Epidermal melanocyte (primary cell): ENCODE measurements around the gene AAMDC.
"Not testable (repeated sequence)": the region's sequence is repeated elsewhere in the genome, so short reads cannot be mapped to it uniquely, and the experiment has no call there.

Experiments
- DNase-seq: peaks from one replicate; pipeline ENCODE4 v3.0.0; 2011; ENCODE audit warnings: low spot score; ENCODE audit not compliant: insufficient read length

AAMDC gene

DNA sequence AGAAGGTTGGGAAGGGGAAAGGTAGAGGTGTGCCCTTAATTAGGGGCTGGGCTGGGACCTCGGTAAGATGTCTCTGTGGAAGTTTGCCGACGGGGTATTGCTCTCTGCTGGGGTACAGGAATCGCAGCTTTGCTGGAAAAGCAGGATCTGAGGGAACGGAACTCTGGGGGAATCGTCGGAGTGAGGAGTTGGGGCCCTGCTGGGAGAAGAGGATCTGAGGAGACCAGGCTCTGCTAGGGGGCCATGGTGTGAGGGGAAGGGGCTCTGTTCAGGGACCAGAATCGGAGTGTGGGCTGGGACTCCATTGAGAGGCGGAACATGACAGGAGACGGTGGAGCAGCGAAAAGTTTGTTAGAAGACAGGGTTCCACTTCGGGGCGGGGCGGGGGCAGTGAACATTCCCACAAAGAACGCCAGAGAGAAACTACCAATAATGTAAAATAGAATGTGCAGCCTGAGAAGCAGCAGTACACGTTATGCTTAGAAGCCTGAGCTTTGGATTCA is 456 bp downstream of the AAMDC start:
- no peak for DNase-seq

GRCh38 chr11:77822126-77822525 is 1.2 kb downstream of the AAMDC start:
- not testable (repeated sequence) for DNase-seq

GRCh38 chr11:77823775-77824174 is 2.8 kb downstream of the AAMDC start:
- no peak for DNase-seq

- DNase-seq: no peak
Measured at GRCh38 chr11:77828926-77829325, 8.0 kb downstream of the AAMDC start.

- DNase-seq: no peak
Measured at GRCh38 chr11:77833302-77833701, 12.4 kb downstream of the AAMDC start.

DNA sequence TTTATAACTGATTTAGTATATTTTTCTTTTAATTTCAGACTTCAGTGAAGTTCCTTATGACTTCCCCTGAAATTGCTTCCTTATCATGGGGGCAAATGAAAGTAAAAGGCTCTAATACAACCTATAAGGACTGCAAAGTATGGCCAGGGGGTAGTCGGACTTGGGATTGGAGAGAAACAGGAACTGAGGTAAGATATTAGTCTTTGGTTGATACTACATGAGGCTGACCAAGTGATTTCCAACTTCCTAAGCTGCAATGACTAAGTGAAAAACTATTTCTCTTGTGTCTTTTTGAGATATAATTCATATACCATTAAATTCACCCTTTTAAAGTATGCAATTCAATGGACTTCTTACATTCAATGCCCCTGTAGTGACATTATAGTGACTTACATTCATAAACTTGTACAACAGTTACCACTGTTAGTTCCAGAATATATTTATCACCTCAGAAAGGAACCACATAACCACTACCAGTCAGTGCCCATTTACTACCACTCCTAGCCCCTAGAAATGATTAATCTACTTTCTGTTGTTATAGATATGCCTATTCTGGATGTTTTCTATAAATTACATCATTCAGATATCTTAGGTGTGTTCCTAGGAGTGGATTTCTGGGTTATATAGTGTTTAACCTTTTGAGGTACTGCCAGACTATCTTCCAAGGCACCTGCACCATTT is 21.6 kb downstream of the AAMDC start:
- DNase-seq: no peak

- not testable (repeated sequence) for DNase-seq
Measured at GRCh38 chr11:77843700-77844099, 22.8 kb downstream of the AAMDC start.

GRCh38 chr11:77851503-77851902 is 30.6 kb downstream of the AAMDC start:
- no peak for DNase-seq

- DNase-seq: no peak
Measured at GRCh38 chr11:77854838-77855237, 33.9 kb downstream of the AAMDC start.

GRCh38 chr11:77857906-77858457 is 37.0 kb downstream of the AAMDC start:
- DNase-seq: not testable (repeated sequence)

DNA sequence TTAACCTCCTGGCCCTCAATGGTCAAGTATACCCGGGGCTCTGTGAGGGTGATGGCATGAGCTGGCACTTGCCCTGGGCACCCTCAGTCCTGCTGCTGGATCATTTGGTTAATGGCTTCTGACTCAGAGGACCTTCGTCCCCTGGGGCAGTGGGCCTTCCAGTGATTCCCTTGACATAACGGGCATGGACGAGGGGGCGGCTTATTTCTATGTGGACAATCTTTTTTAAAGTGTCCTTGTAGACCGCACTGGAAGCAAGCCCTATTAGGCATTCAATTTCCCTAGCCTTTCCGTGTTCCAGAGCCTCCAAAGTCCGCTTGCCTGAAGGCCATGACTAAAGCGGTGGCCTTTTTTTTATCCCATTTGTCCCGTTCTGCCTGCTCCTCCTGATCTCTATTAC is 40.5 kb downstream of the AAMDC start:
- not testable (repeated sequence) for DNase-seq

DNA sequence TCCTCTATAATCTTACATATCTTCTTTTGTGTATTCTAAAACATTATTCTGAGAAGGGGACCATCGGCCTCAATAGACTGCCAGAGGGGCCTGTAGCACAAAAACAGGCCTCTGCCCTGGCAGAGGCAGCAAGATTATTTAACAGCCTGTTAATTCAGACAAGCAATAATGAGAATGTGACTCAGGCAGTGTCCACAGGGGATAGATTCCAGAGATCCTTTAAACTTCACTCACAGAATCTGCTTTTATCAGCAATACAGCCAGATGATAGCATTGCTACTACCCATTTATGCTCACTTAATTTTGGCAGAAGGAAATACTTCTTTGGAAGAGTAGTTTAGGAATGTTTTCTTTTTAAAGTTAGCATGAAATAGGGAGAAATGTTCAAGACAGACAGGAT is 44.9 kb downstream of the AAMDC start:
- no peak for DNase-seq

GRCh38 chr11:77866336-77866735 is 45.4 kb downstream of the AAMDC start:
- DNase-seq: no peak

DNA sequence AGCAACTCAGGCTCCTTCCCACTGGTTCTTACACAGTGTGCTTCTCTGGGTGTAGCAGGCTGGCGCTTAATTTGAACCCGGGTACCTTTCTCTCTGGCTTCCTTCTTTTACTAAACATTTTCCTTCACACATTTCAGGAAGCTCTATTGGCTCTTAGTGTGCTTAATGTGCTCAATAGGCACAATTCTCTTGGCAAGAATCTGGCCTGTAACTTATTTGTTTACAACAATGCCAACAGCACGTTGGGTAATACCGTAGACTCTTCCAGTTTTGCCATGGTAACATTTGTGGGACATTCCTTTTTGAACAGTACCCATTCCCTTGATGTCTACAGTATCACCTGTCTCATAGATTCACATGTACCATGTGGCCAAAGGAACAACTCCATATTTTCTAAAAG is 47.8 kb downstream of the AAMDC start:
- DNase-seq: no peak

DNA sequence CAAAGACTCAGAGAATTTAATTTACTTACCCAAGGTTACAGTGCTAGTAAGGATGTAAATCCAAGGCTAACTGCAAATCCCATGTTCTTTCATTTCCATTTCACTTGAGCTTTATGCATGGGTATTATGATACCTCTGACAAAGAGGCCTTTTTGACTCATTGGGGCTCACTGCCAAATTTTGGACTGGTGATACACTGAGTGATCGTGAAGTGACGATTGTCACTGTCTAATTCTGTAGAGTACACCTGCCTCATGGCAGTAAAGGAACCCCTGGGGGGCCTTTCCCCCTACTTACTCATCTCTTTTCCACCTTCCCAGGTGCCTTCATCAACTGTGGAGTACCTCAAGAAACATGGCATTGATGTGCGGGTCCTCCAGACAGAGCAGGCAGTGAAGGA is 50.9 kb downstream of the AAMDC start:
- DNase-seq: no peak

DNA sequence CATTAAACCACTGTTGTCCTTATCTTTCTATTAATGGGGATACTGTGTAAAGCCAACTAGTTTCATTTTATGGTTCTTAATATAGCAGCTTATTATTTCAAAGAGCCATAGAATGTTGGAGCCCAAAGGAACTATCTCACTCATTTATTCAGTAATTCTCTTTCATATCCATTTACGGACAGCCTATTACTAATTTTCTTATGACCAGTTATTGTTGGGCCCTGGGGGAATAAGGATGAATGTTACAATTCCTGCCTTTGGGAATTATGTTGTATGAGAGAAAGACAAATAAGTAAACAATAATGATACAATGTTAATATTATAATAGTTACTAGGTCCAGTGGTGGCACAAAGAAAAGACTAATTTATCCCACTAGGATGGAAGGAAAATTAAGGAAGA is 52.4 kb downstream of the AAMDC start:
- no peak for DNase-seq

- no peak for DNase-seq
Measured at GRCh38 chr11:77874206-77874605, 53.3 kb downstream of the AAMDC start.

- DNase-seq: no peak
Measured at GRCh38 chr11:77876045-77876444, 55.1 kb downstream of the AAMDC start.

- not testable (repeated sequence) for DNase-seq
Measured at GRCh38 chr11:77878247-77878646, 57.3 kb downstream of the AAMDC start.

- DNase-seq: no peak
Measured at GRCh38 chr11:77879218-77879617, 58.3 kb downstream of the AAMDC start.

DNA sequence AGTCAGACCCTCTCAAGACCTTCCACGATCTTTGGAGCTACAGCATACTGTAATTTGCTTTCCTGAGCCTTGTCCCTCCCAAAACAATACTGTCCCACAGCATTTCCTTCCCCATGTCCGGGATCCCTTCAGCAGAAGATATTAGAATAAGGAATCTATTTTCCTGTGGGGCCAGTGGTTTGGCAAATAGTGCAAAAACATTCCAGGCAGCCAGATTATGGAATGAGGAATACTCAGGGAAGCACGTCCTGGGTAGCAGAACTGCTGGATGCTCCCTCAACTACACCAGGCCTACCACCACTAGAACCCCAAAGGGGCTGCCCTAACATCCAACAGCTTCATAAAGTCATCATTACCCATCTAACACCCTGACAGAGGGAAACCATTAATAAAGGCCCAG is 61.5 kb downstream of the AAMDC start:
- no peak for DNase-seq

DNA sequence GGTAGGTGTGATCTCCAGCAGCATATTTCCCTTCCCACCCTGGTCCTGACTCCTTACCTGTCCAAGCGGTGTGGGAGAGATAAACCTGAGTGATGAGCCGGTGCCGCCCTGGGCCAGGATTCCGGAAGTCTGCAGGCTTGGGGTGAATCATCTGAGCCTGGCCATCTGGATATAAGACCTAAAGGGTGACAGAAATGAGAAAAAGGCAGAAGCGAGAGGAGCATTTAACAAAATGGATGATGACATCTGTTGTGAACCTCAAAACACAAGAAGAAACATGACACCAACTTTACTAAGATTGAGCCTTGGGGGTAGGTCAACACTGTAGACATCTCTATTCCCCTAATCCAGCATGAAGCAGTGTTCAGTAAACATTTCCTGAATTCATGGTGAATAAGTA is 62.8 kb downstream of the AAMDC start:
- no peak for DNase-seq

- no peak for DNase-seq
Measured at GRCh38 chr11:77884186-77884828, 63.4 kb downstream of the AAMDC start.
